ENCODE measurements around the gene PTRH1. TPM values are rescaled to one million over a fixed set of nuclear protein-coding genes. Genes with fewer than 3 reads are reported as not detected.

Gene PTRH1
- polyA plus RNA-seq, 1 of the 3 experiments (the other 2 are of a cell fraction), result 42.2 TPM

GRCh38 chr9:127698985-127699670 lies 16.3 kb downstream of the PTRH1 start (continued):
- no peak for TF ChIP-seq REST (IDR thresholded peaks at IDR 0.05; ENCODE audit: low read depth, low read length)

GRCh38 chr9:127698386-127698785 lies 17.1 kb downstream of the PTRH1 start:
- no peak overlapping the region for H3K4me2 ChIP-seq
- CTCF ChIA-PET, result interaction anchor here (1.9 kb wide), 1 partner anchor 12 kb away, joined by 4 read pairs; no protein-coding TSS in a partner anchor

DNA sequence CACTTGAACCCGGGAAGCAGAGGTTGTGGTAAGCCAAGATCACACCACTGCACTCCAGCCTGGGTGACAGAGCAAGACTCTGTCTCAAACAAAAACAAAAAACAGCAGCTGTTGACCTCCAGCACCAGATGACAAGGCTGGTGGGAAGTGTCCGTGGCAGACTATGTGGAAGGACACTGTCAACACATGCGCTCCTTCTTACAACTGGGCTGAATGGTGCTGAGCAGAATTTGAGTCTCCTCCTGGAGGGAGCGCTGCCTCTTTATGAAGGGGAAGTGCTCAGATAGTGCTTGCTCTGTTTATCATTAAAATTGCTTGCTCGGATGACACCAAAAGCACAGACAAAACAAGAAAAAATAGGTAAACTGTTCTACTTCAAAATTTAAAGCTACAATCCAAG lies 17.9 kb downstream of the PTRH1 start:
- H3K79me2 ChIP-seq (ENCODE audit: insufficient read depth), result no peaks in the 10 kb centered on the region
- TF ChIP-seq EP300 (IDR thresholded peaks at IDR 0.05; ENCODE audit: borderline replicate concordance in 1 of 2, low read depth in 1 of 2, low read length in 1 of 2), result no peak
- H3K27ac ChIP-seq (ENCODE audit: low read depth in 2 of 2, low read length in 1 of 2), result no peak overlapping the region
- no peaks in the 10 kb centered on the region for H3K9me2 ChIP-seq
- ChIA-PET POLR2A (no interaction called here), CTCF (no interaction called here)
- no peaks in the 10 kb centered on the region for H3K27me3 ChIP-seq (ENCODE audit: insufficient read depth)
- no peak for DNase-seq
- no peak overlapping the region for H3K4me3 ChIP-seq (ENCODE audit: low read depth in 2 of 2, low read length in 1 of 2)
- no peaks in the 10 kb centered on the region for H3K9me3 ChIP-seq
- peaks cover 14% of the 10 kb centered on the region for H3F3A ChIP-seq (replicated peaks; ENCODE audit: insufficient read depth)
- 92% methylated on average over 5 of the region's 5 CpGs for WGBS (ENCODE audit: low lambda C conversion rate)
- H4K20me1 ChIP-seq (ENCODE audit: insufficient read depth), result no peaks in the 10 kb centered on the region
- H3K36me3 ChIP-seq (replicated peaks in 1 of 2; ENCODE audit: control insufficient read depth in 1 of 2, insufficient read depth in 2 of 2, low read length in 1 of 2), result no peaks in the 10 kb centered on the region
- no peak overlapping the region for H3K9ac ChIP-seq
- H2AFZ ChIP-seq (ENCODE audit: low read depth), result no peak overlapping the region
- H3K4me1 ChIP-seq (ENCODE audit: control insufficient read depth in 1 of 2, insufficient read depth in 2 of 2, low read depth in 1 of 2, low read length in 1 of 2), result peaks cover 0 to 14% of the 10 kb centered on the region in 2 experiments; a peak in 1 of 4 replicates
- H3K4me2 ChIP-seq, result no peak overlapping the region

More at GRCh38 chr9:127698386-127698785, 17.1 kb downstream of the PTRH1 start:
- H3K9ac ChIP-seq, result no peak overlapping the region
- H3K27ac ChIP-seq (ENCODE audit: low read depth in 2 of 2, low read length in 1 of 2), result no peak overlapping the region
- H3K4me1 ChIP-seq (ENCODE audit: control insufficient read depth in 1 of 2, insufficient read depth in 2 of 2, low read depth in 1 of 2, low read length in 1 of 2), result peaks cover 0 to 14% of the 10 kb centered on the region in 2 experiments; a peak in 1 of 4 replicates
- peaks cover 14% of the 10 kb centered on the region for H3F3A ChIP-seq (replicated peaks; ENCODE audit: insufficient read depth)
- POLR2A ChIA-PET, result no interaction called here
- H3K9me2 ChIP-seq, result no peaks in the 10 kb centered on the region
- no peaks in the 10 kb centered on the region for H3K36me3 ChIP-seq (replicated peaks in 1 of 2; ENCODE audit: control insufficient read depth in 1 of 2, insufficient read depth in 2 of 2, low read length in 1 of 2)
- WGBS (ENCODE audit: low lambda C conversion rate), result 94% methylated on average over 5 of the region's 5 CpGs
- no peak overlapping the region for H2AFZ ChIP-seq (ENCODE audit: low read depth)
- H3K79me2 ChIP-seq (ENCODE audit: insufficient read depth), result no peaks in the 10 kb centered on the region
- no peaks in the 10 kb centered on the region for H4K20me1 ChIP-seq (ENCODE audit: insufficient read depth)
- no peak overlapping the region for H3K4me3 ChIP-seq (ENCODE audit: low read depth in 2 of 2, low read length in 1 of 2)
- H3K27me3 ChIP-seq (ENCODE audit: insufficient read depth), result no peaks in the 10 kb centered on the region
- no peaks in the 10 kb centered on the region for H3K9me3 ChIP-seq
- TF ChIP-seq GABPA (IDR thresholded peaks at IDR 0.05; ENCODE audit: low read depth), result no peak
- no peak for DNase-seq
